ENCODE measurements around the gene C2orf15.

DNA sequence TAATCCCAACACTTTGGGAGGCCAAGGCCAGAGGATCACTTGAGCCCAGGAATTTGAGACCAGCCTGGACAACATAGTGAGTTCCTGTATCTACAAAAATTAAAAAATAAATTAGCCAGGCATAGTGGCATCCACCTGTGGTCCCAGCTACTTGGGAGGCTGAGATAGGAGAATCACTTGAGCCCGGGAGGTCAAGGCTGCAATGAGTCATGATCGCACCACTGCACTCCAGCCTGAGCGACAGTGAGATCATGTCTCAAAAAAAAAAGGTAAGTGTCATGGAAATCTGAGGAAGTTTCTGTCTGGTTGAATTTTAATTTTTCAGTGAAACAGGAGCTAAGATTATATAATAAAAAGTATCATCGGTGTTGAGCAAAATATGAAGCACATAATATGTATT lies 2.5 kb upstream of the C2orf15 start:
- TF ChIP-seq, protein P1, sequence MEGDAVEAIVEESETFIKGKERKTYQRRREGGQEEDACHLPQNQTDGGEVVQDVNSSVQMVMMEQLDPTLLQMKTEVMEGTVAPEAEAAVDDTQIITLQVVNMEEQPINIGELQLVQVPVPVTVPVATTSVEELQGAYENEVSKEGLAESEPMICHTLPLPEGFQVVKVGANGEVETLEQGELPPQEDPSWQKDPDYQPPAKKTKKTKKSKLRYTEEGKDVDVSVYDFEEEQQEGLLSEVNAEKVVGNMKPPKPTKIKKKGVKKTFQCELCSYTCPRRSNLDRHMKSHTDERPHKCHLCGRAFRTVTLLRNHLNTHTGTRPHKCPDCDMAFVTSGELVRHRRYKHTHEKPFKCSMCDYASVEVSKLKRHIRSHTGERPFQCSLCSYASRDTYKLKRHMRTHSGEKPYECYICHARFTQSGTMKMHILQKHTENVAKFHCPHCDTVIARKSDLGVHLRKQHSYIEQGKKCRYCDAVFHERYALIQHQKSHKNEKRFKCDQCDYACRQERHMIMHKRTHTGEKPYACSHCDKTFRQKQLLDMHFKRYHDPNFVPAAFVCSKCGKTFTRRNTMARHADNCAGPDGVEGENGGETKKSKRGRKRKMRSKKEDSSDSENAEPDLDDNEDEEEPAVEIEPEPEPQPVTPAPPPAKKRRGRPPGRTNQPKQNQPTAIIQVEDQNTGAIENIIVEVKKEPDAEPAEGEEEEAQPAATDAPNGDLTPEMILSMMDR (IDR thresholded peaks at IDR 0.05 in 2 of 3, conservative IDR thresholded peaks at IDR 0.05 in 1 of 3; ENCODE audit: insufficient read depth in 2 of 3, low read depth in 1 of 3, low read length in 3 of 3) = no peak
- no peak for TF ChIP-seq ZEB2 (IDR thresholded peaks at IDR 0.05)
- TF ChIP-seq RFX5 (IDR thresholded peaks at IDR 0.05; ENCODE audit: low read depth, low read length) = no peak
- no peak for TF ChIP-seq NR3C1 (CRISPR knock-in tag; IDR thresholded peaks at IDR 0.05)
